DMS114 treated with DMSO at 0.1 percent for 48 hours (cell line): ENCODE results near the gene GRM5.

Source experiments
- DNase-seq: peaks from one replicate; lab custom pipeline; 2025; ENCODE audit not compliant: unreplicated experiment; lab: John Stamatoyannopoulos, UW

Gene GRM5

GRCh38 chr11:88454881-88455280 is 610.9 kb downstream of the GRM5 start:
- no peak for DNase-seq
